HEK293 (cell line): ENCODE measurements around the gene PRR36.

ENCODE experiments used
- KLF9 ChIP-seq: fragments of 450-650 bp; formaldehyde crosslinking; IDR thresholded peaks from 2 replicates; pipeline ENCODE4 v1.5.1; 2016; ENCODE audit warnings: missing biosample characterization, missing genetic modification characterization, low read depth
- ZNF239 ChIP-seq: fragments of 450-650 bp; formaldehyde crosslinking; IDR thresholded peaks from 2 replicates; pipeline ENCODE4 v1.5.1; 2016; ENCODE audit warnings: missing biosample characterization, missing genetic modification characterization
- ZNF266 ChIP-seq: fragments of 450-650 bp; formaldehyde crosslinking; IDR thresholded peaks from 2 replicates; pipeline ENCODE4 v1.5.1; 2016; ENCODE audit warnings: missing biosample characterization, missing genetic modification characterization, low read depth
- ZNF366 ChIP-seq: fragments of 450-650 bp; formaldehyde crosslinking; conservative IDR thresholded peaks from 2 replicates; pipeline ENCODE4 v1.5.1; 2016; ENCODE audit warnings: missing biosample characterization, missing genetic modification characterization
- ZNF391 ChIP-seq: fragments of 450-650 bp; formaldehyde crosslinking; IDR thresholded peaks from 2 replicates; pipeline ENCODE4 v1.5.1; 2016; ENCODE audit warnings: low read depth, missing biosample characterization, missing genetic modification characterization, borderline replicate concordance
- ZNF416 ChIP-seq: fragments of 450-650 bp; formaldehyde crosslinking; IDR thresholded peaks from 2 replicates; pipeline ENCODE4 v1.5.1; 2016; ENCODE audit warnings: missing biosample characterization, missing genetic modification characterization
- ZNF555 ChIP-seq: fragments of 450-650 bp; formaldehyde crosslinking; conservative IDR thresholded peaks from 2 replicates; pipeline ENCODE4 v1.5.1; 2017; ENCODE audit warnings: missing biosample characterization, mild to moderate bottlenecking, missing genetic modification characterization, inconsistent platforms
- ZNF701 ChIP-seq: fragments of 450-650 bp; formaldehyde crosslinking; IDR thresholded peaks from 2 replicates; pipeline ENCODE4 v1.5.1; 2016; ENCODE audit warnings: missing biosample characterization, missing genetic modification characterization
- ZNF777 ChIP-seq: fragments of 450-650 bp; formaldehyde crosslinking; IDR thresholded peaks from 2 replicates; pipeline ENCODE4 v1.5.1; 2017; ENCODE audit warnings: missing biosample characterization, missing genetic modification characterization, borderline replicate concordance
- TF ChIP-seq, protein P1 (sequence below): fragments of 450-650 bp; formaldehyde crosslinking; IDR thresholded peaks from 2 replicates; pipeline ENCODE4 v1.5.1; 2016; ENCODE audit warnings: missing biosample characterization, missing genetic modification characterization
- TF ChIP-seq, protein P2 (sequence below): fragments of 450-650 bp; formaldehyde crosslinking; IDR thresholded peaks from 2 replicates; pipeline ENCODE4 v1.5.1; 2016; ENCODE audit warnings: missing biosample characterization, missing genetic modification characterization
- TF ChIP-seq, protein P3 (sequence below): fragments of 450-650 bp; formaldehyde crosslinking; IDR thresholded peaks from 2 replicates; pipeline ENCODE4 v1.5.1; 2016; ENCODE audit warnings: missing biosample characterization, missing genetic modification characterization
- TF ChIP-seq, protein P4 (sequence below): fragments of 450-650 bp; formaldehyde crosslinking; IDR thresholded peaks from 2 replicates; pipeline ENCODE4 v1.5.1; 2016; ENCODE audit warnings: missing biosample characterization, missing genetic modification characterization

DNA sequence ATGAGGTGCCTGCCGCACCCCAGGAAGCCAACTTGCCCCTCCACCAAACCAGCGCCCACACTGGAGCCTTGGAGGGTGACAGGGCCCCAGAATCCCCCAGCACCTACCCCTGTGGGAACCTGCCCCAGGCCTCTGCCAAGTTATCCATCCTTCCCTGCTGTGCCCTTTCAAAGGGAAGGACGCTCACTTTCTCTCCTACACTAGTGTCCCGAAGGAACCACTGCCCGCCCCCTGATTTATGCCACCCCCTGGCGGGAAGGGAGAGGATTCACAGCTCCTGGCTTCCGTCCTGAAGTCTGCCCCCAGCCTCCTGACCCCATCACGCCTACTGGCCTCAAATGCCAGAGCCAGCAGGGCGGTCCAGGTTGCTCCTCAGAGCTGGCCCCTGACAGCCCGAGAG lies 42.7 kb downstream of the PRR36 start:
- TF ChIP-seq ZNF266 (tag by site-specific recombination) (no peak), ZNF366 (tag by site-specific recombination) (no peak), ZNF239 (tag by site-specific recombination) (no peak), ZNF777 (tag by site-specific recombination) (no peak), ZNF391 (no peak), ZNF416 (tag by site-specific recombination) (no peak), KLF9 (tag by site-specific recombination) (no peak), ZNF701 (tag by site-specific recombination) (no peak), ZNF555 (tag by site-specific recombination) (no peak)
- TF ChIP-seq, protein P1, sequence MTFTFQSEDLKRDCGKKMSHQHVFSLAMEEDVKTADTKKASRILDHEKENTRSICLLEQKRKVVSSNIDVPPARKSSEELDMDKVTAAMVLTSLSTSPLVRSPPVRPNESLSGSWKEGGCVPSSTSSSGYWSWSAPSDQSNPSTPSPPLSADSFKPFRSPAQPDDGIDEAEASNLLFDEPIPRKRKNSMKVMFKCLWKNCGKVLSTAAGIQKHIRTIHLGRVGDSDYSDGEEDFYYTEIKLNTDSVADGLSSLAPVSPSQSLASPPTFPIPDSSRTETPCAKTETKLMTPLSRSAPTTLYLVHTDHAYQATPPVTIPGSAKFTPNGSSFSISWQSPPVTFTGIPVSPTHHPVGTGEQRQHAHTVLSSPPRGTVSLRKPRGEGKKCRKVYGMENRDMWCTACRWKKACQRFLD (tag by site-specific recombination) = no peak
- TF ChIP-seq, protein P2, sequence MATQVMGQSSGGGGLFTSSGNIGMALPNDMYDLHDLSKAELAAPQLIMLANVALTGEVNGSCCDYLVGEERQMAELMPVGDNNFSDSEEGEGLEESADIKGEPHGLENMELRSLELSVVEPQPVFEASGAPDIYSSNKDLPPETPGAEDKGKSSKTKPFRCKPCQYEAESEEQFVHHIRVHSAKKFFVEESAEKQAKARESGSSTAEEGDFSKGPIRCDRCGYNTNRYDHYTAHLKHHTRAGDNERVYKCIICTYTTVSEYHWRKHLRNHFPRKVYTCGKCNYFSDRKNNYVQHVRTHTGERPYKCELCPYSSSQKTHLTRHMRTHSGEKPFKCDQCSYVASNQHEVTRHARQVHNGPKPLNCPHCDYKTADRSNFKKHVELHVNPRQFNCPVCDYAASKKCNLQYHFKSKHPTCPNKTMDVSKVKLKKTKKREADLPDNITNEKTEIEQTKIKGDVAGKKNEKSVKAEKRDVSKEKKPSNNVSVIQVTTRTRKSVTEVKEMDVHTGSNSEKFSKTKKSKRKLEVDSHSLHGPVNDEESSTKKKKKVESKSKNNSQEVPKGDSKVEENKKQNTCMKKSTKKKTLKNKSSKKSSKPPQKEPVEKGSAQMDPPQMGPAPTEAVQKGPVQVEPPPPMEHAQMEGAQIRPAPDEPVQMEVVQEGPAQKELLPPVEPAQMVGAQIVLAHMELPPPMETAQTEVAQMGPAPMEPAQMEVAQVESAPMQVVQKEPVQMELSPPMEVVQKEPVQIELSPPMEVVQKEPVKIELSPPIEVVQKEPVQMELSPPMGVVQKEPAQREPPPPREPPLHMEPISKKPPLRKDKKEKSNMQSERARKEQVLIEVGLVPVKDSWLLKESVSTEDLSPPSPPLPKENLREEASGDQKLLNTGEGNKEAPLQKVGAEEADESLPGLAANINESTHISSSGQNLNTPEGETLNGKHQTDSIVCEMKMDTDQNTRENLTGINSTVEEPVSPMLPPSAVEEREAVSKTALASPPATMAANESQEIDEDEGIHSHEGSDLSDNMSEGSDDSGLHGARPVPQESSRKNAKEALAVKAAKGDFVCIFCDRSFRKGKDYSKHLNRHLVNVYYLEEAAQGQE (tag by site-specific recombination) = no peak
- TF ChIP-seq, protein P3, sequence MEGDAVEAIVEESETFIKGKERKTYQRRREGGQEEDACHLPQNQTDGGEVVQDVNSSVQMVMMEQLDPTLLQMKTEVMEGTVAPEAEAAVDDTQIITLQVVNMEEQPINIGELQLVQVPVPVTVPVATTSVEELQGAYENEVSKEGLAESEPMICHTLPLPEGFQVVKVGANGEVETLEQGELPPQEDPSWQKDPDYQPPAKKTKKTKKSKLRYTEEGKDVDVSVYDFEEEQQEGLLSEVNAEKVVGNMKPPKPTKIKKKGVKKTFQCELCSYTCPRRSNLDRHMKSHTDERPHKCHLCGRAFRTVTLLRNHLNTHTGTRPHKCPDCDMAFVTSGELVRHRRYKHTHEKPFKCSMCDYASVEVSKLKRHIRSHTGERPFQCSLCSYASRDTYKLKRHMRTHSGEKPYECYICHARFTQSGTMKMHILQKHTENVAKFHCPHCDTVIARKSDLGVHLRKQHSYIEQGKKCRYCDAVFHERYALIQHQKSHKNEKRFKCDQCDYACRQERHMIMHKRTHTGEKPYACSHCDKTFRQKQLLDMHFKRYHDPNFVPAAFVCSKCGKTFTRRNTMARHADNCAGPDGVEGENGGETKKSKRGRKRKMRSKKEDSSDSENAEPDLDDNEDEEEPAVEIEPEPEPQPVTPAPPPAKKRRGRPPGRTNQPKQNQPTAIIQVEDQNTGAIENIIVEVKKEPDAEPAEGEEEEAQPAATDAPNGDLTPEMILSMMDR (tag by site-specific recombination) = peak; percentile 48; the same call in 1 of the 2 replicates
- TF ChIP-seq, protein P4, sequence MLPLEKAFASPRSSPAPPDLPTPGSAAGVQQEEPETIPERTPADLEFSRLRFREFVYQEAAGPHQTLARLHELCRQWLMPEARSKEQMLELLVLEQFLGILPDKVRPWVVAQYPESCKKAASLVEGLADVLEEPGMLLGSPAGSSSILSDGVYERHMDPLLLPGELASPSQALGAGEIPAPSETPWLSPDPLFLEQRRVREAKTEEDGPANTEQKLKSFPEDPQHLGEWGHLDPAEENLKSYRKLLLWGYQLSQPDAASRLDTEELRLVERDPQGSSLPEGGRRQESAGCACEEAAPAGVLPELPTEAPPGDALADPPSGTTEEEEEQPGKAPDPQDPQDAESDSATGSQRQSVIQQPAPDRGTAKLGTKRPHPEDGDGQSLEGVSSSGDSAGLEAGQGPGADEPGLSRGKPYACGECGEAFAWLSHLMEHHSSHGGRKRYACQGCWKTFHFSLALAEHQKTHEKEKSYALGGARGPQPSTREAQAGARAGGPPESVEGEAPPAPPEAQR = no peak
